GM18502 (cell line): ENCODE data around the gene P2RY11.

ENCODE experiments used
- ATAC-seq: cut with Tn5 transposase; IDR thresholded peaks from one replicate; pipeline ENCODE4 v1.9.1; 2021; ENCODE audit warnings: mild to moderate bottlenecking; ENCODE audit not compliant: unreplicated experiment, poor library complexity

Gene P2RY11, protein sequence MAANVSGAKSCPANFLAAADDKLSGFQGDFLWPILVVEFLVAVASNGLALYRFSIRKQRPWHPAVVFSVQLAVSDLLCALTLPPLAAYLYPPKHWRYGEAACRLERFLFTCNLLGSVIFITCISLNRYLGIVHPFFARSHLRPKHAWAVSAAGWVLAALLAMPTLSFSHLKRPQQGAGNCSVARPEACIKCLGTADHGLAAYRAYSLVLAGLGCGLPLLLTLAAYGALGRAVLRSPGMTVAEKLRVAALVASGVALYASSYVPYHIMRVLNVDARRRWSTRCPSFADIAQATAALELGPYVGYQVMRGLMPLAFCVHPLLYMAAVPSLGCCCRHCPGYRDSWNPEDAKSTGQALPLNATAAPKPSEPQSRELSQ

DNA sequence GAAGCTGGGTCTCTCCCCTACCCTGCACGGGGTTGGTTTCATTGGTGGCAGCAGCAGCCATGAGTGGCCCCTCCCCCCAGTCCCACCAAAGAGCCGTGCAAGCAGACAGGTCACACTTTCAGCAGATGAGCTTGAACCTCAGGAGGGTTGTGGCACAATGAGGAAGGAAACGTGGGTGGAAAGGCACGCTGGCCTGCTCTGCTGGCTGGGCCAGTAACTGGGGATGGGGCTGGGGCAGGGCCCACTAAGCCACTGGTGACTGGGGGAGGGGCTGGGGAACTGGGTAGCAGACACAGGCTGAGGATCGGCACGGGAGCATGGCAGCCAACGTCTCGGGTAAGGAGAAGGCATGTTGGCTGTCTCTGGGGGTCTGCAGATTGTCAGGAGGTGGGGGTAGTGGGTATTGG lies at the start of gene P2RY11:
P2RY11 (plus strand) TSS at position 289 of the 407 bp plus-strand sequence; CDS start at position 318, 29 bp downstream.
- ATAC-seq: no peak

DNA sequence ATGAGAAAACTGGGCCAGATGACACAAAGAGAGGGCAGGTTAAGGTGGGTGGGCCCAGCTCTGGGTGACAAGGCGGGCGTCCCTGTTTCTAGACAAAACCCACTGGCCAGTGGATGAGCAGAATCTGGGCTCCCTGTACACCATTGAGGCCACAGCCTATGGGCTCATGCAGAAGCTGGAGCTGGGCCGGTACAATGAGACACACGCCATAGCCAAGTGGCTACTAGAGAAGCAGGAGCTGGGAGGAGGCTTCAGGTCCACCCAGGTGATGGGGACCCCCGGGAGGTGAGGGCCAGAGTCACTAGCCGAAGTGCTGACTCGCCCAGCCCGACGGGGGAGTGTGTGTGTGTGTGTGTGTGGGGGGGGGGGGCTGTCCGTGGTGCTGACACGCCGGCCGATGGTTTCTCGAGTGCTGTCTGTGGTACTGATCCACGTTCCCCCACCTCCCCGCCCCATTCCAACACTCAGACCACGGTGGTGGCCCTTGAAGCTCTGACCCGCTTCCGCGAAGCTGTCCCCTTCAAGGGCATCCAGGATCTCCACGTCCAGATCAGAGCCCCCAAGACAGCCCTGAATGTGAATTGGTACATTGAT lies 49.7 kb upstream of the P2RY11 start:
- no peak for ATAC-seq

DNA sequence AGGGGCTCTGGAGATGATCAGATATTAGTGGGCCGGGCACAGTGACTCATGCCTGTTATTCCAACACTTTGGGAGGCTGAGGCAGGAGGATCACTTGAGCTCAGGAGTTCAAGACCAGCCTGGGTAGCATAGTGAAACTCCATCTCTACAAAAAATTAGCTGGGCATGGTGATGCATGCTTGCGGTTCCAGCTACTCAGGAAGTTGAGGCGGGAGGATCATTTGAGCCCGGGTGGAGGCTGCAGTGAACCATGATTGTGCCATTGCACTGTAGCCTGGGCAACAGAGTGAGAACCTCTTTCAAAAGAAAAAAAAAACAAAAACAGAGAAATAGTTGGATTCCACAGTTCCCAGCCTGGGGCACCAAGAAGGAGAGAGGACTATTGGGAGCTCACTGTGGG lies 43.3 kb upstream of the P2RY11 start:
- no peak for ATAC-seq

DNA sequence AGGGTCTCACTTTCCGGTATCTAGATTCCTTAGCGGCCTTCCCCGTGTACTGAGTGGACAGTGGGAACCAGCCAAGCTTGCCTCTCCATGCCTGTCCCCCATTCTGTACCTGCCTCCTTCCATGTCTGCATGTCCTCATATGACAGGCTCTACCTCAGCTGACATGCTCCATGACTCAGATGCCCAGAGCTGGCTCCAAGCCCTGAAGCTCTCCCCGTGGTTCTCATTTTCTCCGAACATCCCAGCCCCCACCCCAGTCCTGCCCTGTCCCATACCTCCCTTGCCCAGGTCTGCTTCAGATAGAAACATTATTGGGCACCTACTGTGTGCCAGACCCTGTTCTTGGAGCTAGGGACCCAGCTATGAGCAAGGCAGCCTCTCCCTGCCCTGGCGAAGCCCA lies 42.4 kb upstream of the P2RY11 start:
- ATAC-seq: no peak

DNA sequence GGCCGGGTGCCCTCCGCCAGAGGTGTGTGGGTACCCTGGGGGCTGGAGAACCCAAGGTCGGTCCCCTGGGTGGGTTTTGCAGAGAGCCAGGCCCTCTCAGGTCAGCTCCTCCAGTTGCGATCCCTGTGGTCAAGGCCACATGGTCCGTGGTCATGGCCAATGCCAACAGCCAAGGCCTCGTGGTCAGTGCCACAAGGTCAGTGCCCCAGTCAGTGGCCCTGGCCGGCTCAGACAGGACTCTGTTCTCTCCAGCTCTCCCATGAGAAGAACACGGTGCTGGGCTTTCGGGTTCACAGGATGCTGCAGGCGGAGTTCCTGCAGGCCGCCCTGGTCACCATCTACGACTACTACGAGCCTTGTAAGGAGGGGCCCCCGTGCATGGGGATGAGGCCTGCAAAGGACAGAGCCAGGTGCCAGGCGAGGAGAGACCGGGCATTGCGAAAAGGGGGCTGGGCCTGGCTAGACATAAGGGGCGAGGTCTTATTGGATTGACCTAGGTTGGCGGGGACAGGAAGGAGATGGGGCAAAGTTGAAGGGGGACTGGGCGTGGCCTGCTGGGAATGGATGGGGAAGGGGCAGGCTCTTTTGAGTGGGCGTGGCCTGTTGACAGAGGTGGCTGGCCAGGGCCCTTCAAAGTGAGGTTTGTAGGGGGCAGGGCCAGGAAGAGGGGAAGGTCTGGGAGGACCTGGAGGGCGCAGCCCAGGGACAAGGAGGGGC lies 40.6 kb upstream of the P2RY11 start:
- ATAC-seq: no peak

DNA sequence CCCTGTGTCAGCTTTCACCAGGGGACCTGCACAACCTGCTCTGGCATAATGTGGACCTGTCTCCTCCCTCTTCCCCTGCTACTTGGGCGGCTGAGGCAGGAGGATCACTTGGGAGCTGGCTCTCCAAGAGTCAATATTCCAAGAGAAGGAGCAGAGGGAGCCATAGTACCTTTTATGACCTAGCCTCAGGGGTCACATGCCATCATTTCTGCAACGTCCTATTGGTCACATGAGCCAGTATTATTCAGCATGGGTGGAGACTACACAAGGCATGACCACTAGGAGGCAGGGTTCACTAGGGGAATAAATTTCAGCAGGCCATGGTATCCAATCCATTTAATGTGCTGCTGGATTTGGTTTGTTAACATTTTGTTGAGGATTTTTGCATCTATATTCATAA lies 37.3 kb upstream of the P2RY11 start:
- ATAC-seq: no peak

DNA sequence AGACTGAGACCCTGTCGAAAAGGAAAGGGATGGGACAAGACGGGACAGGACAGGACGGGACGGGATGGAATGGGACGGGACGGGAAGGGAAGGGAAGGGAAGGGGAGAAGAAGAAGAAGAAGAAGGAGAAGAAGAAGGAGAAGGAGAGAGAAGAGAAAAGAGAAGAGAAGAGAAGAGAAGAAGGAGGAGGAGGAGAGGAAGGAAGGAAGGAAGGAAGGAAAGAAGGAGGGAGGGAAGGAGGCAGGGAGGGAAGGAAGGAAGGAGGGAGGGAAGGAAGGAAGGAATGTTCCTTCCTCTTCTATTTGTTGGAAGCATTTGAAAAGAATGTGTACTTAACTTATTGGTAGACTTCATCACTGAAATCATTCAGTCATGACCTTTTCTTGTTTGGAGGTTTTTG lies 35.0 kb upstream of the P2RY11 start:
- no peak for ATAC-seq

DNA sequence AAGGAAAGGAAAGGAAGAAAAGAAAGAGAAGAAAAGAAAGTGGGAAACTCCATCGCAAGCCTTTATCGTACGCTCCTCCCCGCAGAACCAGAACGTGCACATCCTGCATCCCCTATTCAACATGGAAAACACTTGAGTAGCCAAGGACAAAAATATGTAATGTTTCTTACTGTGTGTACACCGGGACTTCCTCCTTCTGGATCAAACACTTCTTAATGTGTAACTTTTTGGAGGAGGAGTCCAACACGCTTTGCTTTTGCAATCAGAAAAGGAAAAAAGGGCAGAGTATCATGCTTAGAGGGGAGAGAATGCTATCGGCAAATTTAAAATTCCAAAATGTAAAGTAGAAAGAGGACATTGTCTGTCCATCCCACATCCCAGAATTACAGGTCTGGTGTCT lies 33.2 kb upstream of the P2RY11 start:
- ATAC-seq: no peak

DNA sequence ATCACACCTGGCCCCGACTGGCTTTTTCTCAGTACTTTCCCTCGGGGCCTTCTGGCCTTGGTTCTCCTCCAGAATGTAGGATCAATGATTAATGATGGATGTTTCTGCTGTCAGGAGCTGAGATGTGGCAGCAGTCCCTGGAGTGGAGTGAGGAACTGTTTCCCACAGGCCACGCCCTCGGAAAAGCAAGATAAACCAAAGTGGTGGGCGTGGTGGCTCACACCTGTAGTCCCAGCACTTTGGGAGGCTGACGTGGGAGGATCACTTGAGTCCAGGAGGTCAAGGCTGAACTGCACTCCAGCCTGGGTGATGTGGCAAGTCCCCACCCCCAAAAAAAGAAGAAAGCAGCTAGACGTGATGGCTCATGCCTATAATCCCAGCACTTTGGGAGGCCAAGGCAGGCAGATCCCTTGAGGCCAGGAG lies 32.5 kb upstream of the P2RY11 start:
- no peak for ATAC-seq

DNA sequence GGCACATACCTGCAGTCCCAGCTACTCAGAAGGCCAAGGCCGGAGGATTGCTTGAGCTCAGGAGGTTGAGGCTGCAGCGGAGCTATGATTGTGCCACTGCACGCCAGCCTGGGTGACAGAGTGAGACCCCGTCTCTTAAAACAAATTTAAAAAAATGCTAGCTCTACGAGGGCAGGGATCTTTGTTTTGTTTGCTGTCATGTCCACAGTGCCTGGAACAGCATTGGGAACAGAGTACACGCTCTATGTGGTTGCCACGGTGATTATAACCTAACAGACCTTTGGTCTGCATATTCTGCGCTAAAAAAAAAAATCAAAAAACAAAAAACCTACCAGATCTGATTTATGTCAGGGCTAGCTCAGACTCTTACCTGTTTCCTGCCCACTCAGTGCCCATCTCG lies 27.6 kb upstream of the P2RY11 start:
- no peak for ATAC-seq

DNA sequence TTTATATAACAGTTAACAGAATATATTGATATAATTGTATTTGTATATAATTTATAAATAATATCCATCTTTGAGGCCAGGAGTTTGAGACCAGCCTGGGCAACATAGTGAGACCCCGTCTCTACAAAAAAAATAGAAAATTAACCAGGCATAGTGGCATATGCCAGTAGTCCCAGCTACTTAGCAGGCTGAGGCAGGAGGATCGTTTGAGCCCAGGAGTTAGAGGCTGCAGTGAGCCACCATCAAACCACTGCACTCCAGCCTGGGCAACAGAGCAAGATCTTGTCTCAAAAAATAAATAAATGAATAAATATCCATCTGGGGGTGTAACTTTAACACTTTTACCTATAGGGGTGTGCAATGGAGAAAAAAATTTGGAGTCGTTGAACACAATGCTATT lies 26.7 kb upstream of the P2RY11 start:
- ATAC-seq: no peak

DNA sequence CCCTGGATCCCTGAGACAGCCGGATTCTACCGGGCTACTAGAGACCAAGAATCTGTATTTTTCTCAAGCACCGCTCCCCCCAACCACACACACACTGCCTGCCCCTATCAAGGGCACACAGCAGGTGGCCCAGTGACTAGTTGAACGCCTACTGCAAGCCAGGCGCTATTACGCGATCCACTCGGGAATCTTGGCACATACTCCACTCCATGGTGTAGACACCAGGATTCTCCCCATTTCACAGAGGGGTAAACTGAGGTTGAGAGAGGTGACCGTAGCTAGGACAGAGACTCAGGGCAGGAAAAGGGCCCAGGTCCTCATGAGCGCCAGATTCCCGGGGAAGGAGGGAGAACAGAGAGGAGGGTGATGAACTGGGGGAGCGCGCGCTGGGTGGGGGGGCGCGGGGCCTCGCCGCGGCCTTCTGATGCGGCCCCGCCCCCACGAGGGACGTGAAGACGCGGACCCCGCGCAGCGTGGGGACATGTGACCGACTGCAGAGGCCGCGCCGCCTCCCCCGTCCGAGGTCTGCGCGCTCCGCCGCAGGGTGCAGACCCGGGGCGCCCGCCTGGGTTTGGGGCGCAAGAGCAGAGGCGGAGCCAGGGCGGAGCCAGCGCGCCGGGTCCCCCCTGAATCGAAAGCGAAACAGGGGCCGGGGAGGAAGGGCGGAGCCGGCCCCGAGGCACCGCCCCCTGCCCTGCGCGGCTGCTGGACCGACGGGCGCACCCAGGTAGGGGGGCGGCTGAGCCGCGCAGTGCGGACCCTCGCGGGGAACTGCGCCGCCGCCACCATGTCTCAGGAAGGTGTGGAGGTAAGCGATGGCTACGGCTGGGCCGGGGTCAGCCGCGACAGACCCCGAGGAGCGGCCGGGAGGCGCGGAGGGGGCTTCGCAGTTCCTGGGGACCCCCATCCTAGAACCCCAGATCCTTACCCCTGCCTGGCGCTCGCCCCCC lies 25.6 kb upstream of the P2RY11 start, which contains the start of gene SHFL:
SHFL (plus strand) TSS at position 677 of the 950 bp plus-strand sequence; CDS start at position 788, 111 bp downstream.
- peak; percentile 85 for ATAC-seq

DNA sequence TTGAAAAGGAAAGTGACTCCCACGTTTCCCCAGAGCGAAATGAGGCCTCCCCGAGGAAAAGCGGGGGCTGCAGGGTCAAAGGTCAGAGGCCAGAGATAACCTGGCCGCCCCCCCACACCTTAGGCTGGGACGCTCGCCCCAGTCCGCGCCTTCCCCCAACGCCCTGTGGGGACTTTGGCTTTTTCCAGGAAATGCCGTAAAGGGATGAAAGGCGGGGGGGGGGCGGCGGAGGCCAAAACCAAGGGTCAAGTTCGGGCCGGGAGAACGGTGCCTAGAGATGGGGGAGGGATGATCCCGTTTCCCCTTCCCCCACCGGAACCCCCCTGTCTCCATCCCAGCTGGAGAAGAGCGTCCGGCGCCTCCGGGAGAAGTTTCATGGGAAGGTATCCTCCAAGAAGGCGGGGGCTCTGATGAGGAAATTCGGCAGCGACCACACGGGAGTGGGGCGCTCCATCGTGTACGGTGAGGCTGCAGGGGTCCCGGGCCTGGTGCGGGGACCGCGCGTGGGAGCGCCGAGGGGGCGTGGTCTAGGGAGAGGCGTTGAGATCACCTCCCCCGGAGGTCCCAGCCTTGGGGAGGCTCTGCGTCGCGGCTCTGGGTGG lies 24.8 kb upstream of the P2RY11 start:
- peak; percentile 19 for ATAC-seq

DNA sequence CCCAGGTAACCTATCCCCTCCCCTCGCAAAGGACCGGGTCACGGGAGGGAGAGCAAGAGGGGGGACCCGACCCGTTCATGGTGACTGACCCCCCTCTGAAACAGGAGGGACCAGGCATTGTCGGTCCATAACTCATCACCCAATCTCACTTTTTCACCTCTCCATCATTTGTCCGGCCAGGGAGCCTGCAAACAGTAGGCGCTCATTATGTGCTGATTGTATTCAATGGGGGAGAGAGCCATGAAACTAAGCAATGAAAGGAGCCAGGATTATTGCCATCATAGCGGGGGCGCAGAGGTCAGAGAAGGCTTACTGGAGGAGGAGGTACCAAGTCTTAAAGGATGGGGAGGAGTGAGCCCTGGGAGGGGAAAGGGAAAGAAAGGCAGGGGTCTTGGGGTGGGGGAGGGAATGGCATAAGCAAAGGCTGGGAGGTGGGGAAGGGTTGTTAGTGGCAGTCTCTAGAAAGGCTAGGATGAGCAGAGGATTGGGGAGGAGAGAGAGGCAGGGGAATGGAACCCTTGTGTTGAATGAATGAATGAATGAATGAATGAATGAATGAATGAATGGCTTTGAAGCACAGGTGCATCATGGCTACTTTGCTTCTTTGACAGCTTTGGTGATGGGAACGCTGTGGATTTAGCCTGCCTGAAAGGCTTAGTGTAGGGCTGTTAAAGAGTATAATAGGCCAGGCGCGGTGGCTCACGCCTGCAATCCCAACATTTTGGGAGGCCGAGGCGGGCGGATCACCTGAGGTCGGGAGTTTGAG lies 24.0 kb upstream of the P2RY11 start:
- ATAC-seq: no peak

DNA sequence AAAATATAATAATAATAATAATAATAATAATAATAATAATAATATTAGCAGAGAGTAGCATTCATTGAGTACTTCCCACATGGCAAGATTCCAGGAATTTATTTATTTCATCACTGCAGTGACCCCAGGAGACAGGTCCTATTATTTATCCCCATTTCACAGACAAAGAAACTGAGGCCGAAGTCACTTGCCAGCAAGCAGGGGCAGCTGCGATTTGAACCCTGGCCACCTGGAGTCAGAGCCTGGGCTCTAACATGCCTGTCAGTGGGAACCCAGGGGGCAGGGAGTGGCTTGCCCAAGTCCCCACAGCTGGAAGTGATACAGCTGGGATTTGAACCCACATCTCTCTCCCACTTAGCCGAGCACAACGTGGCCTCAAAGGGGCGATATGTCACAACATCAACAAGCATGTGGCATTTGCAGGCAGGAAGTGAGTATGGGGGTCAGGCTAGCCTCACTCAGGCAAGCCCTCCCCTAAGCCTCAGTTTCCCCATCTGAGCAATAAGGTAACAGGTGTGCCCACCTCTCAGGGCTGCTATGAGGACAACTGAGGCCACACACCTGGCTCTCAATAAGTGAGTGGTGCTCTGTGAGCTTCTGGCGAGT lies 22.4 kb upstream of the P2RY11 start:
- no peak for ATAC-seq

DNA sequence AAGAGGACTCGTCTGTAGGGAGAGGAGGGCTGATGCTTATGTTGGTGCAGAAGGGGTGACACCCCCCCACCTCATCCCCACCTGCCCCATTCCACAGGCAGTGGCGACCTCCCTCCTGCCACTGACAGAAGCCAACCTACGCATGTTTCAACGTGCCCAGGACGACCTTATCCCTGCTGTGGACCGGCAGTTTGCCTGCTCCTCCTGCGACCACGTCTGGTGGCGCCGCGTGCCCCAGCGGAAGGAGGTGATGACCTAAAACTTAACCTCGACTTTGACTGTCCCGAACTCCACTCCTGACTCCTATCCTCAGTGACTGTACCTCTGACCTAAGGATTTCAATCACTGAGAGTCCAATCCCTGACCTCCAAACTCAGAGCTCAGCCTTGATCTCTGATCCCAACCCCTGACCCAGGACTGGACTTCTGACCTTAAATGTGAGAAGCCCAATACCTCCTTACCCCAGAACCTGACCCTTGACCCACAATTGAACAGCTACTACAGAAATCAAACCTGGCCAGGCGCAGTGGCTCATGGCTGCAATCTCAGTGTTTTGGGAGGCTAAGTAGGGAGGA lies 21.6 kb upstream of the P2RY11 start:
- ATAC-seq: no peak

DNA sequence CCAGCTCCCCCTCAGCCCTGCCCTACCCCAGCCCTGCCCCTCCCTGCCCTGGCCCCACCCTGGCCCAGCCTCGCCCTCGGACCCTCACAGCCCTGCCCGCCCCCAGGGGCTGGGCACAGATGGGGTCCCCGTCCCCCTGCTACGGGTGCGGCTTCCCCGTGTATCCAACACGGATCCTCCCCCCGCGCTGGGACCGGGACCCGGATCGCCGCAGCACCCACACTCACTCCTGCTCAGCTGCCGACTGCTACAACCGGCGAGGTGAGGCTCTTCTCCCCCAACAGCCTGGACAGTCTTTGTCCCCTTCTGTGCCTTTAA lies 20.2 kb upstream of the P2RY11 start:
- no peak for ATAC-seq

DNA sequence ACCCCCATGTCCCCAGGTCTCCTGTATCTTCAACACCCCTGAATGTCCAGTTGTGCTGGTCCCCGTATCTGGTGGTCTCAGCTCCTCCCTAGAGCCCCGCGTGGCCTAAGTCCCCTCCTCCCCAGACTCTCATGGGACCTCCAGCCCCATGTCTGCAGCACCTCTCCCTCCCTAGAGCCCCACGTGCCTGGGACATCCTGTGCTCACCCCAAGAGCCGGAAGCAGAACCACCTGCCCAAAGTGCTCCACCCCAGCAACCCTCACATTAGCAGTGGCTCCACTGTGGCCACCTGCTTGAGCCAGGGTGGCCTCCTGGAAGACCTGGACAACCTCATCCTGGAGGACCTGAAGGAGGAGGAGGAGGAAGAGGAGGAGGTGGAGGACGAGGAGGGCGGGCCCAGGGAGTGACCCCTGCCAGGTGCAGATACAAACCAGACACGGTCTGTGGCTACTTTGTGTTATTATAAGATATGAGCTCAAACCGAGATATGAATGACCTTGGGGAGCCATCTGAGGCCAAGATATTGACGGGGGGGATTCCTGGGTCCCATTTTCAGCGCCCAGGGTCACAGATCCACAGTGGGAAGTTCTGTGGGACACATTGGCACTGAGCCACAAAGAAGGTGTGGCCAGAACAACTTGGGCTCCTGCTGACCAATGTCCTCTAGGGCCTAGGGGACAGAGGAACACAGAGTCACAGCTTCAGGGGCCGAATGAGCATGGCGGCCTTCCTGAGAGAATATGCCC lies 19.4 kb upstream of the P2RY11 start:
- ATAC-seq: no peak
